ENCODE results near the gene P2RY2.

The P2RY2 gene

DNA sequence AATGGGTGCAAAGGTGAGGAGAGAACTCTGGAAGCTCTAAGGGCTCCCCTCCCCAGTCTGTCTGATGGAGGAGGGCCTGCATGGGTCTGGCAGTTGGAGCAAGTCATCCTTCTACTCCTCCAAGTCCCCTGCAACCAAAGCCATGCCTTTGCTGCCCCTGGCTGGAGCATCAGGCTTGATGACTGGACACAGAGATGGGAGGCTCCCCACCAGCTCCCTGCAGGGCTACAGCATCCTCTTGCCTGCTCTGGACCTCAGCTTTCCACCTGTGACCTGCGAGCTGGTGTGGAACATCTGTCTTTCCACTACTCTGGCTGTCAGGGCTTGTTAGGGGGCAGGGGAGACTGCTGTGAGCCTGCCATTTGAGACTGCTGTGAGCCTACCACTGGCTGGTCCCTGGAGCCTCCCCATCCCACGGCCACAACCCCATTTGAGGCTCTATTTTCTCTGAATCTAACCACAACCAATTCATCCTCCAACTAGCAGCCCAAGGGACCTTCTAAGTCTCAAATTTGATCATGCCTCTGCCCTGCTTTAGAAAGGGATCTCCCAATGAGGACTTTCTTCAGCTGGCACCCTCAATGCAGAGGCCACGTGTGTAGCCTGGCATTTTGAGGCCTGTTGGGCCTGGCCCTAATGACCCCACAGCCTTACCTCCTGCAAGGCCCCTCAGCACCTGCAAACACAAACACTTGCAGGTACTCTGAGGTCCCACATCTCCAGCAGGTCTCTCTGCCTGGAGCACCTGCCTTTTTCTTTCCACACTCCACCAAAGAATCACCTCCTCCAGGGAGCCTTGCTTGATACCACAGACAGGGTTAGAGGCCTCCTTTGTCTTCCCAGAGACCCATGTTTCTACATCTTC, 63.9 kb downstream of the P2RY2 start:
- no peak overlapping the region for H3K4me3 ChIP-seq (ENCODE audit: low read depth, low read length)

GRCh38 chr11:73283276-73284000, 65.4 kb downstream of the P2RY2 start:
- no peak overlapping the region for H3K4me3 ChIP-seq (ENCODE audit: low read depth, low read length)

GRCh38 chr11:73284106-73284505, 66.0 kb downstream of the P2RY2 start:
- no peak overlapping the region for H3K4me3 ChIP-seq (ENCODE audit: low read depth, low read length)

DNA sequence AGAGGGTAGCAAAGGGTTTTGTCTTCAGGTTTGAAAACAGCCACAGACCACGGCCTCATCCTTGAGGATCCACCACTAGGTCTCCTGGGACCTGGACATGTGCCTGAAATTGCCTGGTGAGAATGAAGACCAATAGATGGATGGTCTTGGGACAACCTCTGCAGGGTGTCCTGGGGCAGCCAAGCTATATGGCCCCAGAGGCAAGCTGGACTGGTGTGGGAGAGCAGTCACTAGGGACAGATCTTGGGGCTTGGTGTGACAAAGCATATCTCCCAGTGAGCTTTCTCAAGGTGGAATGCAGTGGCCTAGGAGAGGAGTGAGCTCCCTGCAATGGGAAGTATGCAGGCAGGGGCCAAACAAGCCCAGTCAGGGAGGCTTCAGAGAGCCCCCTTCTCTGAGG, 67.6 kb downstream of the P2RY2 start:
- H3K4me3 ChIP-seq (ENCODE audit: low read depth, low read length): no peak overlapping the region

Data from iPS-11a (cell line).